BE2C (cell line): ENCODE results near the gene PAX7.
A peak's percentile ranks its signal among the peaks of the same experiment; 100 is the strongest.

Experiments
- DNase-seq: peaks from one replicate; pipeline ENCODE4 v3.0.0-alpha.2; 2020
- H3K27me3 ChIP-seq: fragments of 250-450 bp; sonication (Bioruptor Pico); 2 replicates; pipeline ENCODE4 v1.5.1; 2020; ENCODE audit warnings: mild to moderate bottlenecking
- H3K36me3 ChIP-seq: fragments of 250-450 bp; sonication (Bioruptor Pico); 2 replicates; pipeline ENCODE4 v1.5.1; 2020; ENCODE audit warnings: mild to moderate bottlenecking
- H3K4me1 ChIP-seq: fragments of 250-450 bp; sonication (Bioruptor Pico); 2 replicates; pipeline ENCODE4 v1.5.1; 2020
- H3K4me3 ChIP-seq: 2 replicates; pipeline ENCODE4 v1.5.1; 2011; ENCODE audit warnings: low read depth, low read length
- H3K9me3 ChIP-seq: fragments of 250-450 bp; sonication (Bioruptor Pico); 2 replicates; pipeline ENCODE4 v1.5.1; 2020
- CTCF ChIP-seq: IDR thresholded peaks from 2 replicates; pipeline ENCODE4 v1.5.1; 2012; ENCODE audit warnings: mild to moderate bottlenecking, low read depth, low read length

Gene PAX7

GRCh38 chr1:18794051-18794450, 163.4 kb downstream of the PAX7 start:
- H3K9me3 ChIP-seq: no peaks in the 10 kb centered on the region
- no peak for DNase-seq
- TF ChIP-seq CTCF: no peak
- no peaks in the 10 kb centered on the region for H3K27me3 ChIP-seq
- H3K36me3 ChIP-seq: no peaks in the 10 kb centered on the region
- no peaks in the 10 kb centered on the region for H3K4me1 ChIP-seq
- H3K4me3 ChIP-seq: no peak overlapping the region

GRCh38 chr1:18794561-18794960, 163.9 kb downstream of the PAX7 start:
- no peaks in the 10 kb centered on the region for H3K36me3 ChIP-seq
- H3K27me3 ChIP-seq: no peaks in the 10 kb centered on the region
- H3K4me1 ChIP-seq: no peaks in the 10 kb centered on the region
- peak; percentile 35 for TF ChIP-seq CTCF
- H3K4me3 ChIP-seq: no peak overlapping the region
- H3K9me3 ChIP-seq: no peaks in the 10 kb centered on the region
- DNase-seq: peak; percentile 13

GRCh38 chr1:18795002-18795689, 164.5 kb downstream of the PAX7 start:
- no peak for DNase-seq
- no peaks in the 10 kb centered on the region for H3K9me3 ChIP-seq
- TF ChIP-seq CTCF: no peak
- H3K4me1 ChIP-seq: no peaks in the 10 kb centered on the region
- no peaks in the 10 kb centered on the region for H3K36me3 ChIP-seq
- H3K27me3 ChIP-seq: no peaks in the 10 kb centered on the region
- no peak overlapping the region for H3K4me3 ChIP-seq

GRCh38 chr1:18796950-18797349, 166.3 kb downstream of the PAX7 start:
- Histone ChIP-seq H3K4me1 (no peaks in the 10 kb centered on the region), H3K27me3 (no peaks in the 10 kb centered on the region), H3K9me3 (no peaks in the 10 kb centered on the region), H3K4me3 (no peak overlapping the region), H3K36me3 (no peaks in the 10 kb centered on the region)
- no peak for TF ChIP-seq CTCF
- DNase-seq: no peak
